Stimulated activated CD4-positive, alpha-beta T cell treated with anti-CD3 and anti-CD28 coated beads, TNF-alpha, amount 100 ng/mL, for 1 hour (primary cell): ENCODE results near the gene NREP.
"Not testable (repeated sequence)": the region's sequence is repeated elsewhere in the genome, so short reads cannot be mapped to it uniquely, and the experiment has no call there.

Experiments
- DNase-seq, 3 donors: peaks; one replicate each; pipeline ENCODE4 v3.0.0-alpha.2; 2020; ENCODE audit warnings: low read depth in 3 of 3, low spot score in 1 of 3

The NREP gene

GRCh38 chr5:111739416-111739815, 17.6 kb downstream of the NREP start:
- DNase-seq: no peak

GRCh38 chr5:111738118-111738517, 18.9 kb downstream of the NREP start:
- DNase-seq: no peak

GRCh38 chr5:111737716-111738115, 19.3 kb downstream of the NREP start:
- no peak for DNase-seq

GRCh38 chr5:111735583-111736270, 21.3 kb downstream of the NREP start:
- DNase-seq: peak in 1 of 3 donors; percentile 2

- no peak for DNase-seq
Measured at GRCh38 chr5:111734597-111734996, 22.4 kb downstream of the NREP start.

- DNase-seq: no peak
Measured at GRCh38 chr5:111734013-111734412, 23.0 kb downstream of the NREP start.

- no peak for DNase-seq
Measured at GRCh38 chr5:111733571-111733970, 23.4 kb downstream of the NREP start.

GRCh38 chr5:111731638-111732037, 25.4 kb downstream of the NREP start:
- no peak for DNase-seq

- no peak for DNase-seq
Measured at GRCh38 chr5:111730659-111731382, 26.2 kb downstream of the NREP start.

- no peak for DNase-seq
Measured at GRCh38 chr5:111728941-111729340, 28.1 kb downstream of the NREP start.

- no peak for DNase-seq
Measured at GRCh38 chr5:111726986-111727385, 30.0 kb downstream of the NREP start.

- no peak for DNase-seq
Measured at GRCh38 chr5:111722140-111722539, 34.9 kb downstream of the NREP start.

GRCh38 chr5:111720333-111720890, 36.6 kb downstream of the NREP start:
- DNase-seq: no peak

- DNase-seq: no peak
Measured at GRCh38 chr5:111719773-111720172, 37.2 kb downstream of the NREP start.

- DNase-seq: not testable (repeated sequence)
Measured at GRCh38 chr5:111716789-111717188, 40.2 kb downstream of the NREP start.

GRCh38 chr5:111707630-111708164, 49.3 kb downstream of the NREP start:
- DNase-seq: no peak

GRCh38 chr5:111706345-111706744, 50.6 kb downstream of the NREP start:
- no peak for DNase-seq

- no peak for DNase-seq
Measured at GRCh38 chr5:111704452-111705085, 52.4 kb downstream of the NREP start.

GRCh38 chr5:111703662-111704061, 53.3 kb downstream of the NREP start:
- no peak for DNase-seq

- no peak for DNase-seq
Measured at GRCh38 chr5:111699976-111700375, 57.0 kb downstream of the NREP start.

GRCh38 chr5:111699324-111699723, 57.7 kb downstream of the NREP start:
- DNase-seq: no peak
